DND-41 (cell line): ENCODE measurements around the gene CRISPLD2.

Experiments
- CTCF ChIP-seq: IDR thresholded peaks from 2 replicates; pipeline ENCODE4 v1.5.1; 2012; ENCODE audit warnings: borderline replicate concordance, low read length, moderate library complexity, mild to moderate bottlenecking; ENCODE audit not compliant: poor library complexity, severe bottlenecking; ENCODE audit errors: extremely low read depth
- EZH2 ChIP-seq: IDR thresholded peaks from 3 replicates; pipeline ENCODE4 v1.6.1; 2012; ENCODE audit warnings: borderline replicate concordance, low read depth, mild to moderate bottlenecking, moderate library complexity, low read length, inconsistent platforms; ENCODE audit not compliant: severe bottlenecking

- TF ChIP-seq EZH2 = no peak
- TF ChIP-seq CTCF = no peak
Observed at GRCh38 chr16:84823926-84824325, 4.1 kb downstream of the CRISPLD2 start.
